Peyer's patch (tissue), 4 donors: ENCODE data around the gene RFXANK. TPM values are rescaled to one million over a fixed set of nuclear protein-coding genes. Genes with fewer than 3 reads are reported as not detected.

Experiments used
- DNase-seq, 3 donors: peaks; one replicate each; pipeline ENCODE4 v3.0.0-alpha.2; 2017 to 2019
- H3K27ac ChIP-seq, 4 donors: fragments of 200-600 bp; sonication (generic); one replicate each; pipeline ENCODE4 v1.5.1; 2016 to 2019
- H3K27me3 ChIP-seq, 2 donors: fragments of 200-600 bp; sonication (generic); one replicate each; pipeline ENCODE4 v1.5.1; 2019
- H3K36me3 ChIP-seq, 3 donors: fragments of 200-600 bp; sonication (generic); one replicate each; pipeline ENCODE4 v1.5.1; 2016 to 2019
- H3K4me1 ChIP-seq, 4 donors: fragments of 200-600 bp; sonication (generic); one replicate each; pipeline ENCODE4 v1.5.1; 2016 to 2019
- H3K4me3 ChIP-seq, 4 donors: fragments of 200-600 bp; sonication (generic); 1 replicate in 3 of 4; 2 replicates in 1 of 4; pipeline ENCODE4 v1.5.1; 2016 to 2019; ENCODE audit warnings: mild to moderate bottlenecking in 1 of 4
- H3K9me3 ChIP-seq, 4 donors: fragments of 200-600 bp; sonication (generic); one replicate each; pipeline ENCODE4 v1.5.1; 2016 to 2019; ENCODE audit warnings: mild to moderate bottlenecking in 1 of 4
- CTCF ChIP-seq, 6 experiments: fragments of 450-650 bp in 4 of 6; fragments of 200-600 bp in 2 of 6; sonication (generic) in 1 of 6; IDR thresholded peaks; one replicate each; pipeline ENCODE4 v1.5.1; 2017 to 2019; ENCODE audit warnings: antibody characterized with exemption in 6 of 6, mild to moderate bottlenecking in 3 of 6, moderate library complexity in 1 of 6
- POLR2A ChIP-seq, 2 donors: fragments of 450-650 bp; IDR thresholded peaks; one replicate each; pipeline ENCODE4 v1.5.1; 2017; ENCODE audit warnings: antibody characterized with exemption in 2 of 2, mild to moderate bottlenecking in 2 of 2, moderate library complexity in 2 of 2
- total RNA-seq, 4 donors: library from RNA; depleted of rRNA; stranded (reverse); fragments of >200 nt; gene quantifications; one replicate each; pipeline ENCODE4 v1.1.0, GENCODE V29; 2016

The RFXANK gene
- total RNA-seq, 4 donors from 2014 or later: 18.2 to 75.1 (median 51.9) TPM

- H3K27ac ChIP-seq: no peak overlapping the region
- H3K27me3 ChIP-seq: no peaks in the 10 kb centered on the region
- DNase-seq: peak in 2 of 3 donors; percentile 85
- no peaks in the 10 kb centered on the region for H3K36me3 ChIP-seq
- no peak overlapping the region for H3K4me3 ChIP-seq
- TF ChIP-seq POLR2A (IDR thresholded peaks at IDR 0.05) (no peak), CTCF (IDR thresholded peaks at IDR 0.05) (no peak)
- no peaks in the 10 kb centered on the region for H3K9me3 ChIP-seq
- H3K4me1 ChIP-seq: peaks cover 0 to 8% (median 0%) of the 10 kb centered on the region in 4 donors
These were observed 36.4 kb upstream of the RFXANK start for GRCh38 chr19:19155495-19156219.

DNA sequence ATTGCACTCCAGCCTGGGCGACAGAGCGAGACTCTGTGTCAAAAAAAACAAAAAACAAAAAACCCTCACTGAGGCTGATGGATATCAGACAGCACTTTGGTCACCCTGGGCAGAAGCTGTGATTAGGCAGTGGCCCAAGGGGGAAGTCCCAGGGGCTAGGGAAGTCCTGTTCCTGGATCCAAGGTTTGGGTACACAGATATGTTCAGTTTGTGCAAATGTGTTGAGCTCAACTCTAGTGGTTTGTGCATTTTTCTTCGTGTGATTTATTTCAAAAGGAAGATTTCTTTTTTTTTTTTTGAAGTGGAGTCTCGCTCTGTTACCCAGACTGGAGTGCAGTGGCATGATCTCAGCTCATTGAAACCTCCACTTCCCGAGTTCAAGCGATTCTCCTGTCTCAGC lies 34.2 kb upstream of the RFXANK start:
- DNase-seq: no peak
- no peaks in the 10 kb centered on the region for H3K9me3 ChIP-seq
- H3K4me3 ChIP-seq: no peak overlapping the region
- H3K36me3 ChIP-seq: no peaks in the 10 kb centered on the region
- TF ChIP-seq POLR2A (IDR thresholded peaks at IDR 0.05) (no peak), CTCF (IDR thresholded peaks at IDR 0.05) (no peak)
- no peak overlapping the region for H3K27ac ChIP-seq
- H3K27me3 ChIP-seq: no peaks in the 10 kb centered on the region
- H3K4me1 ChIP-seq: no peaks in the 10 kb centered on the region

GRCh38 chr19:19159534-19159933 lies 32.5 kb upstream of the RFXANK start:
- TF ChIP-seq CTCF (IDR thresholded peaks at IDR 0.05) (no peak), POLR2A (IDR thresholded peaks at IDR 0.05) (no peak)
- H3K36me3 ChIP-seq: no peaks in the 10 kb centered on the region
- no peak for DNase-seq
- H3K4me1 ChIP-seq: no peaks in the 10 kb centered on the region
- H3K9me3 ChIP-seq: no peaks in the 10 kb centered on the region
- no peak overlapping the region for H3K27ac ChIP-seq
- H3K27me3 ChIP-seq: no peaks in the 10 kb centered on the region
- H3K4me3 ChIP-seq: no peak overlapping the region

- H3K36me3 ChIP-seq: no peaks in the 10 kb centered on the region
- H3K4me1 ChIP-seq: no peaks in the 10 kb centered on the region
- TF ChIP-seq POLR2A (IDR thresholded peaks at IDR 0.05) (no peak), CTCF (IDR thresholded peaks at IDR 0.05) (no peak)
- peak in 2 of 3 donors; percentile 66 to 75 for DNase-seq
- H3K9me3 ChIP-seq: no peaks in the 10 kb centered on the region
- no peaks in the 10 kb centered on the region for H3K27me3 ChIP-seq
- peak overlapping the region in 1 of 4 donors; percentile 18 for H3K4me3 ChIP-seq
- peak overlapping the region in 2 of 4 donors; percentile 39 to 49 for H3K27ac ChIP-seq
These were observed 31.5 kb upstream of the RFXANK start for GRCh38 chr19:19160461-19161035.

DNA sequence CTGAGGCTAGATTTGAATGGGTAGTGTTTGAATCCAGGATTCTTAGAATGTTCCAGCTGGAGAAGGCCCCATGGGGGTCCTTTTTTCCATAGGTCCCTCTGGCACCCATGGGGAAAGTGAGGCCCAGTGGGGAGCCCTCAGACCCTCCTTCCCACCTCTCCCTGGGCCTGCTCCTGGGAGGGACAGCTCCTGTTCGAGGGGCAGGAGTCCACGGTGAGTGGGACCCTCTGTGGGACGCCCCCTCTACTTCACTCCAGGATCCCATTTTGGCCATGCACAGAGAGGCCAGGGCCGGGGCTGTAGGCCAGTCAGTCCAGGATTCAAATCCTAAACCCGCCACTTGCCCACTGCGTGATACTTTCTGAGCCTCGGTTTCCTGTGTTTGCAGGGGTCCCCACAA lies 29.6 kb upstream of the RFXANK start:
- H3K27me3 ChIP-seq: no peaks in the 10 kb centered on the region
- no peak overlapping the region for H3K27ac ChIP-seq
- no peak for DNase-seq
- TF ChIP-seq POLR2A (IDR thresholded peaks at IDR 0.05) (no peak), CTCF (IDR thresholded peaks at IDR 0.05) (no peak)
- no peaks in the 10 kb centered on the region for H3K9me3 ChIP-seq
- H3K36me3 ChIP-seq: no peaks in the 10 kb centered on the region
- no peaks in the 10 kb centered on the region for H3K4me1 ChIP-seq
- H3K4me3 ChIP-seq: no peak overlapping the region
